A549 (cell line): ENCODE data around the gene GNG8. TPM values are rescaled to one million over a fixed set of nuclear protein-coding genes. Genes with fewer than 3 reads are reported as not detected.

Experiments
- ATAC-seq, 2 experiments: fragments of 200-7000 bp in 1 of 2; fragments of >200 bp in 1 of 2; cut with Nextera tagmentation in 1 of 2; cut with Tn5 transposase in 1 of 2; 3 replicates each; pipeline versions ENCODE4 v1.8.0 to v1.9.1; 2018 to 2020; ENCODE audit warnings: mild to moderate bottlenecking in 1 of 2, moderate library complexity in 1 of 2
- CTCF ChIA-PET: fragments of 300-600 bp; sonication (Branson Sonifier 250); formaldehyde crosslinking; extraction: SDS; loops from one replicate; lab custom pipeline; 2021; ENCODE audit warnings: antibody characterized with exemption, inconsistent platforms; lab: Yijun Ruan, JAX
- POLR2A ChIA-PET: fragments of 350-600 bp; formaldehyde crosslinking; extraction: SDS; loops from one replicate; lab custom pipeline; 2021; ENCODE audit warnings: antibody characterized with exemption, inconsistent platforms; lab: Yijun Ruan, JAX
- DNase-seq, 2 experiments: peaks; one replicate each; pipeline versions ENCODE4 v3.0.0 to v3.0.0-alpha.2; 2011 to 2016; ENCODE audit warnings: low read depth in 1 of 2, low spot score in 1 of 2
- FAIRE-seq: peaks from 2 replicates; lab custom pipeline; 2011; peaks lifted over from hg19 to GRCh38; lab: Jason Lieb, UNC
- H3K27ac ChIP-seq, 2 experiments: fragments of >200 bp; sonication (Bioruptor Twin); formaldehyde crosslinking; 3 replicates each; pipeline ENCODE4 v1.5.1; 2016 to 2017
- H3K4me1 ChIP-seq: fragments of >200 bp; sonication (Bioruptor Twin); formaldehyde crosslinking; 3 replicates; pipeline ENCODE4 v1.6.1; 2016
- H3K4me2 ChIP-seq: fragments of >200 bp; sonication (Bioruptor Twin); formaldehyde crosslinking; 3 replicates; pipeline ENCODE4 v1.6.1; 2016
- H3K4me3 ChIP-seq: fragments of >200 bp; sonication (Bioruptor Twin); formaldehyde crosslinking; 3 replicates; pipeline ENCODE4 v1.5.1; 2016
- H3K9me3 ChIP-seq: fragments of >200 bp; sonication (Bioruptor Twin); formaldehyde crosslinking; 3 replicates; pipeline ENCODE4 v1.6.1; 2016
- CHD2 ChIP-seq: fragments of 150-350 bp; IDR thresholded peaks from 2 replicates; pipeline ENCODE4 v1.6.1; 2014; ENCODE audit warnings: low read length; ENCODE audit not compliant: partially characterized antibody
- EHMT2 ChIP-seq: fragments of 200-600 bp; sonication (generic); IDR thresholded peaks from 2 replicates; pipeline ENCODE4 v1.6.1; 2016; ENCODE audit warnings: antibody characterized with exemption, low read depth, mild to moderate bottlenecking, moderate library complexity
- EP300 ChIP-seq, 2 experiments: fragments of >200 bp; sonication (Bioruptor Twin); formaldehyde crosslinking; IDR thresholded peaks; 2 replicates in 1 of 2; 3 replicates in 1 of 2; pipeline ENCODE4 v1.6.1; 2016 to 2017
- ESRRA ChIP-seq: fragments of 150-350 bp; IDR thresholded peaks from 2 replicates; pipeline ENCODE4 v1.6.1; 2014; ENCODE audit warnings: mild to moderate bottlenecking, low read length, borderline replicate concordance
- FOSB ChIP-seq: fragments of 250-450 bp; sonication (Bioruptor Pico); IDR thresholded peaks from 2 replicates; pipeline ENCODE4 v1.5.0; 2020; ENCODE audit warnings: mild to moderate bottlenecking, moderate library complexity
- FOXS1 ChIP-seq: fragments of 250-450 bp; sonication (Bioruptor Pico); IDR thresholded peaks from 2 replicates; pipeline ENCODE4 v1.5.0; 2020; ENCODE audit warnings: mild to moderate bottlenecking, moderate library complexity
- GATA3 ChIP-seq: IDR thresholded peaks from 2 replicates; pipeline ENCODE4 v1.6.1; 2012; ENCODE audit warnings: borderline replicate concordance
- HEYL ChIP-seq: fragments of 250-450 bp; sonication (Bioruptor Pico); IDR thresholded peaks from 2 replicates; pipeline ENCODE4 v1.8.0; 2021; ENCODE audit warnings: mild to moderate bottlenecking, moderate library complexity
- JUN ChIP-seq, 2 experiments: fragments of >200 bp; sonication (Bioruptor Twin); formaldehyde crosslinking; IDR thresholded peaks; 2 replicates in 1 of 2; 3 replicates in 1 of 2; pipeline ENCODE4 v1.6.1; 2016 to 2017
- JUNB ChIP-seq: fragments of >200 bp; sonication (Bioruptor Twin); formaldehyde crosslinking; IDR thresholded peaks from 2 replicates; pipeline ENCODE4 v1.6.1; 2016
- PHF8 ChIP-seq: fragments of 200-600 bp; sonication (generic); IDR thresholded peaks from 2 replicates; pipeline ENCODE4 v1.6.1; 2016; ENCODE audit warnings: low read depth, mild to moderate bottlenecking, antibody characterized with exemption, moderate library complexity, borderline replicate concordance
- POLR2A ChIP-seq: IDR thresholded peaks from 2 replicates; pipeline ENCODE4 v1.6.1; 2012; ENCODE audit warnings: mild to moderate bottlenecking, low read length
- RAD21 ChIP-seq, 2 experiments: fragments of >200 bp in 1 of 2; sonication (Bioruptor Twin) in 1 of 2; formaldehyde crosslinking in 1 of 2; IDR thresholded peaks in 1 of 2; conservative IDR thresholded peaks in 1 of 2; 2 replicates in 1 of 2; 3 replicates in 1 of 2; pipeline ENCODE4 v1.6.1; 2012 to 2018; ENCODE audit warnings: inconsistent platforms in 1 of 2
- RFX5 ChIP-seq: fragments of 450-650 bp; IDR thresholded peaks from 2 replicates; pipeline ENCODE4 v1.7.1; 2014; ENCODE audit warnings: antibody characterized with exemption, mild to moderate bottlenecking, moderate library complexity
- TFCP2L1 ChIP-seq: fragments of 250-450 bp; sonication (Bioruptor Pico); IDR thresholded peaks from 2 replicates; pipeline ENCODE4 v1.5.0; 2021; ENCODE audit warnings: mild to moderate bottlenecking
- WGBS: methylation state at CpG from one replicate; pipeline ENCODE4 v1.1.6; 2017; ENCODE audit errors: missing lambda C conversion rate; 5-methylcytosine and 5-hydroxymethylcytosine counted together
- polyA plus RNA-seq, 4 experiments: library from polyadenylated mRNA; depleted of rRNA in 3 of 4; stranded (reverse); fragments of >200 nt; fragmentation: RNase III in 1 of 4; extraction: RNeasy Plus Mini Kit Qiagen cat#74134 plus additional on column Dnase treatment in 1 of 4; gene quantifications; 2 replicates in 3 of 4; 3 replicates in 1 of 4; pipeline ENCODE4 v1.2.3, GENCODE V29; 2011 to 2017
- TF ChIP-seq, protein P1 (sequence below): IDR thresholded peaks from 2 replicates; pipeline ENCODE4 v1.6.1; 2012; ENCODE audit warnings: low read depth, borderline replicate concordance
- TF ChIP-seq, protein P2 (sequence below): fragments of 250-450 bp; sonication (Bioruptor Pico); IDR thresholded peaks from 2 replicates; pipeline ENCODE4 v1.5.0; 2020; ENCODE audit warnings: low read depth, mild to moderate bottlenecking, moderate library complexity
- TF ChIP-seq, protein P3 (sequence below): fragments of >200 bp; sonication (Bioruptor Twin); formaldehyde crosslinking; IDR thresholded peaks from 2 replicates; pipeline ENCODE4 v1.6.1; 2016
- TF ChIP-seq, protein P4 (sequence below): fragments of 450-650 bp; IDR thresholded peaks from 2 replicates; pipeline ENCODE4 v1.6.1; 2014; ENCODE audit warnings: antibody characterized with exemption

The GNG8 gene
- polyA plus RNA-seq, 2 of the 4 experiments (the other 2 are of a cell fraction): not detected

DNA sequence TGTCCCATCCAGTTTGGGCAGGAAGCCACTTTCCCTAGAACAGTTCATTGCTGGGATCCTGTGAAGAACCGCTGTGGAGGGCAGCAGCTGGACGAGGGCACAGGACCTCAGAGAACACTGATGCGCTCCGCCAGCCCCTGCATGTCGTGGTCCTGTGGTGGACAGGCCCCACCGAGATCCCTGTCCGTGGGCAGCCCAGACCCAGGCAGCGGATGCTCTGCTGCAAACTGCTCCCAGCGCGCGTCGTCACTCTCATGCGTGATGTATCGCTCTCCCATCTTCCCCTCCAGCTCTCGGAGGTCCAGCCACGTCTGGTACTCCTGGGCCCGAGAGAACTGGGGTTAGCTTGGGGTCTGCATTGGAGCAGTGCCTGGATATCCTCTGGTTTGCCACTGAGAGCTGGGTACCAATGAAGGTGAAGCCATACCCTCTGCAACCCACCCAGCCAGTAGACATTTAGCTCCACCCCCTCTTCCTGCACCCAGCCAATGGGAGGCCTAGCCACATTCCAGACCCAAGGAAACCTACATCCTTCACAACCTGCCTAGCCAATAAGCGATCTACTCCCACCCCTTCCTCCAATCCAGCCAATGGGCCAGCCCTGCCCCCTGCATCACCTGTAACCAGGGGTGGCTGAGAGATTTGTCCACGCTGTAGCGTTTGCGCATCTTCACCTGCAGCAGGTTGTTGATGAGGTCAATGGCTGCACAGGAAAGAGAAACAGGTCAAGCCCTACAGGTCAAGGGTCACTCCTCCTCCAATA lies 38.6 kb upstream of the GNG8 start:
- Histone ChIP-seq H3K9me3 (no peaks in the 10 kb centered on the region), H3K4me1 (no peaks in the 10 kb centered on the region), H3K27ac (no peak overlapping the region), H3K4me3 (no peak overlapping the region), H3K4me2 (no peak overlapping the region)
- ATAC-seq: peak; percentile 35 to 89; a peak in 4 of 6 replicates
- peak in 1 of 2 experiments; percentile 61 for DNase-seq
- FAIRE-seq: no peak
- ChIA-PET POLR2A (no interaction called here), CTCF (interaction anchor here (0.6 to 7.8 kb wide), 17 partner anchors 9 to 225 kb away, joined by 3 to 100 read pairs (median 5); partner anchors contain the start of gene DACT3)
- 96% methylated on average over 21 of the region's 21 CpGs for WGBS
- TF ChIP-seq, protein P1, sequence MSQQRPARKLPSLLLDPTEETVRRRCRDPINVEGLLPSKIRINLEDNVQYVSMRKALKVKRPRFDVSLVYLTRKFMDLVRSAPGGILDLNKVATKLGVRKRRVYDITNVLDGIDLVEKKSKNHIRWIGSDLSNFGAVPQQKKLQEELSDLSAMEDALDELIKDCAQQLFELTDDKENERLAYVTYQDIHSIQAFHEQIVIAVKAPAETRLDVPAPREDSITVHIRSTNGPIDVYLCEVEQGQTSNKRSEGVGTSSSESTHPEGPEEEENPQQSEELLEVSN: no peak
- TF ChIP-seq, protein P2, sequence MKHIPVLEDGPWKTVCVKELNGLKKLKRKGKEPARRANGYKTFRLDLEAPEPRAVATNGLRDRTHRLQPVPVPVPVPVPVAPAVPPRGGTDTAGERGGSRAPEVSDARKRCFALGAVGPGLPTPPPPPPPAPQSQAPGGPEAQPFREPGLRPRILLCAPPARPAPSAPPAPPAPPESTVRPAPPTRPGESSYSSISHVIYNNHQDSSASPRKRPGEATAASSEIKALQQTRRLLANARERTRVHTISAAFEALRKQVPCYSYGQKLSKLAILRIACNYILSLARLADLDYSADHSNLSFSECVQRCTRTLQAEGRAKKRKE (CRISPR knock-in tag): no peak
- TF ChIP-seq EHMT2 (no peak), PHF8 (no peak), RFX5 (peak; percentile 99)

DNA sequence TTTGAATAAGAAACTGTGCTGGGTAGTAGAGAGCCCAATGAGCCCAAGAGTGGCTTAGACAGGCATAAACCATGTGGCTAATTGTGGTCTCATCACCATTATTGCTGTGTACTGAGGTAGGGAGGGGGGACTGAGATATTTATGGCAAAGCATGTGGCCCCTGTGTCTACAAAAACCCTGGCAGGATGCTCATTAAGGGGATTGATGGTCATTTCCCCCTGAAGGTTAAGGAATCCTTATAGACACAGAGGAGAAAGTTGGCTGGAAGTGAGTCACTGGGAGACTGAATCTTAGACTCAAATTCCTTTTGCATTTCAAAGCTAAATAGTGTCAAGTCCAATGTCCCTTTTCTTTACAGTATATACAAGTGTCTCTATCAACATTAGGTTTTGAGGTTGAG lies 34.8 kb upstream of the GNG8 start:
- TF ChIP-seq HEYL (CRISPR knock-in tag) (no peak), CHD2 (no peak), TFCP2L1 (no peak), POLR2A (no peak), EP300 (IDR thresholded peaks at IDR 0.05) (no peak), ESRRA (no peak), RAD21 (conservative IDR thresholded peaks at IDR 0.05 in 1 of 2, IDR thresholded peaks at IDR 0.05 in 1 of 2) (no peak), JUN (IDR thresholded peaks at IDR 0.05) (no peak)
- TF ChIP-seq, protein P3, sequence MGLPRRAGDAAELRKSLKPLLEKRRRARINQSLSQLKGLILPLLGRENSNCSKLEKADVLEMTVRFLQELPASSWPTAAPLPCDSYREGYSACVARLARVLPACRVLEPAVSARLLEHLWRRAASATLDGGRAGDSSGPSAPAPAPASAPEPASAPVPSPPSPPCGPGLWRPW: no peak
- Histone ChIP-seq H3K27ac (no peak overlapping the region), H3K4me1 (no peaks in the 10 kb centered on the region), H3K4me2 (no peak overlapping the region), H3K4me3 (no peak overlapping the region), H3K9me3 (no peaks in the 10 kb centered on the region)
- CTCF ChIA-PET: interaction anchor here (1.1 to 7.8 kb wide), 3 partner anchors 10 to 141 kb away, joined by 4 to 100 read pairs (median 34); partner anchors contain the start of gene DACT3
- FAIRE-seq (peak; percentile 36), ATAC-seq (no peak), DNase-seq (no peak)
- POLR2A ChIA-PET: interaction anchor here (0.6 kb wide), 1 partner anchor 148 kb away, joined by 3 read pairs; no protein-coding TSS in a partner anchor

DNA sequence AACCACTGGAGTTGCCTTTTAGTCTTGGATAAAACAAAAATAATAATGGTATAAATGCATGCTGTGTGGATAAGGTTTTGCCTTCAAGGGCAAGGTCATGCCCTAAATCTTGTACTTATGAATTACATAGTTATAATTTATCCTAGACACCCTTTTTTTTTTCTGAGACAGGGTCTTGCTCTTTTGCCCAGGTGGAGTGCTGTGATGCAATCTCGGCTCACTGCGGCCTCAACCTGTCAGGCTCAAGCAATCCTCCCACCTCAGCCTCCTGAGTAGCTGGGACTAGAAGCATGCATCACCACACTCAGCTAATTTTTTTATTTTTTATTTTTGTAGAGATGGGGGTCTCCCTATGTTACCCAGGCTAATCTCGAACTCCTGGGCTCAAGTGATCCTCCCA lies 32.7 kb upstream of the GNG8 start:
- TF ChIP-seq FOXS1: no peak
- TF ChIP-seq, protein P1: no peak
- no peak for TF ChIP-seq JUN (IDR thresholded peaks at IDR 0.05)
- TF ChIP-seq JUNB: no peak
- no peak for TF ChIP-seq FOSB
- TF ChIP-seq GATA3: no peak
- TF ChIP-seq, protein P4, sequence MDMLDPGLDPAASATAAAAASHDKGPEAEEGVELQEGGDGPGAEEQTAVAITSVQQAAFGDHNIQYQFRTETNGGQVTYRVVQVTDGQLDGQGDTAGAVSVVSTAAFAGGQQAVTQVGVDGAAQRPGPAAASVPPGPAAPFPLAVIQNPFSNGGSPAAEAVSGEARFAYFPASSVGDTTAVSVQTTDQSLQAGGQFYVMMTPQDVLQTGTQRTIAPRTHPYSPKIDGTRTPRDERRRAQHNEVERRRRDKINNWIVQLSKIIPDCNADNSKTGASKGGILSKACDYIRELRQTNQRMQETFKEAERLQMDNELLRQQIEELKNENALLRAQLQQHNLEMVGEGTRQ: no peak
- TF ChIP-seq RAD21 (conservative IDR thresholded peaks at IDR 0.05 in 1 of 2, IDR thresholded peaks at IDR 0.05 in 1 of 2): no peak
- CTCF ChIA-PET: interaction anchor here (0.6 to 10.7 kb wide), 4 partner anchors 36 to 125 kb away, joined by 3 to 483 read pairs (median 4); partner anchors contain the start of gene CALM3
- WGBS: 65% methylated on average over 3 of the region's 3 CpGs
- Histone ChIP-seq H3K4me3 (no peak overlapping the region), H3K4me2 (no peak overlapping the region), H3K4me1 (no peaks in the 10 kb centered on the region), H3K9me3 (no peaks in the 10 kb centered on the region), H3K27ac (no peak overlapping the region)
- FAIRE-seq (no peak), ATAC-seq (no peak), DNase-seq (no peak)
- POLR2A ChIA-PET: no interaction called here
